Measurements from ENCODE around the gene ATP2B2. TPM values are rescaled to one million over a fixed set of nuclear protein-coding genes. Genes with fewer than 3 reads are reported as not detected.

Gene ATP2B2
- total and polyA plus RNA-seq, 10 of the 15 experiments (the other 5 are each of a cell fraction or from before 2014, with no cell fraction given), result 0.04 TPM; not detected in 9

- TF ChIP-seq E2F8 (IDR thresholded peaks at IDR 0.05; ENCODE audit: low read depth, partially characterized antibody), result no peak
Measured at GRCh38 chr3:10547413-10547812, 42.0 kb upstream of the ATP2B2 start (continued).

GRCh38 chr3:10546820-10547263, 41.5 kb upstream of the ATP2B2 start:
- CTCF ChIA-PET, result no interaction called here
- POLR2A ChIA-PET, result no interaction called here
- Histone ChIP-seq H3K4me3 (no peak overlapping the region), H3K27me3 (replicated peaks in 1 of 2; ENCODE audit: control insufficient read depth in 2 of 2, insufficient read depth in 2 of 2, low read length in 1 of 2) (no peaks in the 10 kb centered on the region), H3K4me1 (ENCODE audit: control insufficient read depth, insufficient read depth, low read length) (no peaks in the 10 kb centered on the region), H3K9me3 (replicated peaks; ENCODE audit: control insufficient read depth, insufficient read depth, low read length) (no peaks in the 10 kb centered on the region; the same call in 1 of the 3 replicates), H3K4me2 (ENCODE audit: control insufficient read depth, insufficient read depth) (no peak overlapping the region), H3K79me2 (ENCODE audit: control insufficient read depth, insufficient read depth, low read length) (no peaks in the 10 kb centered on the region), H4K20me1 (ENCODE audit: control insufficient read depth, insufficient read depth) (no peaks in the 10 kb centered on the region), H3K9ac (ENCODE audit: control insufficient read depth, insufficient read depth, low read length) (no peak overlapping the region), H3K27ac (ENCODE audit: control insufficient read depth, insufficient read depth) (no peak overlapping the region), H2AFZ (ENCODE audit: control insufficient read depth, low read depth, low read length) (no peak overlapping the region), H3K36me3 (ENCODE audit: control insufficient read depth in 2 of 2, insufficient read depth in 2 of 2, low read length in 1 of 2) (no peaks in the 10 kb centered on the region)
- no peak for FAIRE-seq
- in situ Hi-C loops (cut with MboI) (no loop called here), intact Hi-C loops (cut with micrococcal nuclease; ENCODE audit: unreplicated experiment) (no loop called here)
- 42% methylated on average over 14 of the region's 14 CpGs for WGBS (ENCODE audit: insufficient coverage, insufficient replicate concordance, low lambda C conversion rate, missing lambda C conversion rate)
- ATAC-seq, result no peak
- SMC1A ChIA-PET (ENCODE audit: uncharacterized antibody, unreplicated experiment), result no interaction called here
- no TSS peak for BruUV-seq (replicated peaks)
- no peak for TF ChIP-seq ZSCAN29 (IDR thresholded peaks at IDR 0.05)
- no peak for TF ChIP-seq NBN (IDR thresholded peaks at IDR 0.05)
- no peak for TF ChIP-seq IRF3 (IDR thresholded peaks at IDR 0.05)
- TF ChIP-seq ZZZ3 (IDR thresholded peaks at IDR 0.05; ENCODE audit: control insufficient read depth, insufficient read length, low read depth), result no peak
- DNase-seq (ENCODE audit: low read depth, low spot score), result no peak
- RAD21 ChIA-PET (ENCODE audit: unreplicated experiment), result no interaction called here
